NCI-H526 treated with DMSO at 0.1 percent for 48 hours (cell line): ENCODE results near the gene PCDHB13.
"Not testable (repeated sequence)": the region's sequence is repeated elsewhere in the genome, so short reads cannot be mapped to it uniquely, and the experiment has no call there.

Source experiments
- DNase-seq: peaks from one replicate; lab custom pipeline; 2025; lab: John Stamatoyannopoulos, UW

The PCDHB13 gene

DNA sequence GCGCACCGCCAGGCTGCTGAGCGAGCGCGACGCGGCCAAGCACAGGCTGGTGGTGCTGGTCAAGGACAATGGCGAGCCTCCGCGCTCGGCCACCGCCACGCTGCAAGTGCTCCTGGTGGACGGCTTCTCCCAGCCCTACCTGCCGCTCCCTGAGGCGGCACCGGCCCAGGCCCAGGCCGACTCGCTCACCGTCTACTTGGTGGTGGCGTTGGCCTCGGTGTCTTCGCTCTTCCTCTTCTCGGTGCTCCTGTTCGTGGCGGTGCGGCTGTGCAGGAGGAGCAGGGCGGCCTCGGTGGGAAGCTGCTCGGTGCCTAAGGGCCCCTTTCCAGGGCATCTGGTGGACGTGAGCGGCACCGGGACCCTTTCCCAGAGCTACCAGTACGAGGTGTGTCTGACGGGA is 12.1 kb upstream of the PCDHB13 start:
- DNase-seq, result not testable (repeated sequence)

DNA sequence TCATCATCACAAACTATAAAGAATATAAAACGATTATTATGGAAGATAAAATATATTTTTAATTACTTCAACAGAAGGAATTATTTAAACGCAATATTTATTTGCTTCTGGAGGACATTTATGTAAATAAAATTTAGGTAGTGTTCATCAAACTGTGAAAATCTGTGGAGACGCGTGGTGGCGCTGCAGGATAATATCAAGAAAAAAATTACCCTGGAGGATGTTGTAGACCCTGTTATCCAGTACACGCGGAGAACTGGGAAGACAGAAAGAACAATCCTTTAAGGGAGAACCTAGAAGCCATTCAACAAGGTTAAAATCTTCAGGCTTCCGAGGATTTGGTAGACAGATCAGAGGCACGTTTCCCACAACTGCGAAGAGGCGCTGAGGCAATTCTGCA is 5.2 kb upstream of the PCDHB13 start, which contains the start of gene PCDHB12:
Gene PCDHB12 (plus strand): TSS at position 242 of the 400 bp plus-strand sequence. CDS start 189 bp downstream, outside the sequence.
- DNase-seq, result peak; percentile 5

DNA sequence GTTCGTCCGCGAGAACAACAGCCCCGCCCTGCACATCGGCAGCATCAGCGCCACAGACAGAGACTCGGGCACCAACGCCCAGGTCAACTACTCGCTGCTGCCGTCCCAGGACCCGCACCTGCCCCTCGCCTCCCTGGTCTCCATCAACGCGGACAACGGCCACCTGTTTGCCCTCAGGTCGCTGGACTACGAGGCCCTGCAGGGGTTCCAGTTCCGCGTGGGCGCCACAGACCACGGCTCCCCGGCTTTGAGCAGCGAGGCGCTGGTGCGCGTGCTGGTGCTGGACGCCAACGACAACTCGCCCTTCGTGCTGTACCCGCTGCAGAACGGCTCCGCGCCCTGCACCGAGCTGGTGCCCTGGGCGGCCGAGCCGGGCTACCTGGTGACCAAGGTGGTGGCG is 3.4 kb upstream of the PCDHB13 start:
- DNase-seq, result not testable (repeated sequence)

- DNase-seq, result not testable (repeated sequence)
These were observed 2.9 kb upstream of the PCDHB13 start for GRCh38 chr5:141210849-141211248.

DNA sequence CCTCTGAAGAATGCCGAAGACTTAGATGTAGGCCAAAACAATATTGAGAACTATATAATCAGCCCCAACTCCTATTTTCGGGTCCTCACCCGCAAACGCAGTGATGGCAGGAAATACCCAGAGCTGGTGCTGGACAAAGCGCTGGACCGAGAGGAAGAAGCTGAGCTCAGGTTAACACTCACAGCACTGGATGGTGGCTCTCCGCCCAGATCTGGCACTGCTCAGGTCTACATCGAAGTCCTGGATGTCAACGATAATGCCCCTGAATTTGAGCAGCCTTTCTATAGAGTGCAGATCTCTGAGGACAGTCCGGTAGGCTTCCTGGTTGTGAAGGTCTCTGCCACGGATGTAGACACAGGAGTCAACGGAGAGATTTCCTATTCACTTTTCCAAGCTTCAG is 864 bp downstream of the PCDHB13 start:
- DNase-seq, result not testable (repeated sequence)

DNA sequence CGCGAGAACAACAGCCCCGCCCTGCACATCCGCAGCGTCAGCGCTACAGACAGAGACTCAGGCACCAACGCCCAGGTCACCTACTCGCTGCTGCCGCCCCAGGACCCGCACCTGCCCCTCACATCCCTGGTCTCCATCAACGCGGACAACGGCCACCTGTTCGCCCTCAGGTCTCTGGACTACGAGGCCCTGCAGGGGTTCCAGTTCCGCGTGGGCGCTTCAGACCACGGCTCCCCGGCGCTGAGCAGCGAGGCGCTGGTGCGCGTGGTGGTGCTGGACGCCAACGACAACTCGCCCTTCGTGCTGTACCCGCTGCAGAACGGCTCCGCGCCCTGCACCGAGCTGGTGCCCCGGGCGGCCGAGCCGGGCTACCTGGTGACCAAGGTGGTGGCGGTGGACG is 1.8 kb downstream of the PCDHB13 start:
- DNase-seq, result not testable (repeated sequence)

- not testable (repeated sequence) for DNase-seq
These were observed 2.3 kb downstream of the PCDHB13 start for GRCh38 chr5:141216035-141216434.

DNA sequence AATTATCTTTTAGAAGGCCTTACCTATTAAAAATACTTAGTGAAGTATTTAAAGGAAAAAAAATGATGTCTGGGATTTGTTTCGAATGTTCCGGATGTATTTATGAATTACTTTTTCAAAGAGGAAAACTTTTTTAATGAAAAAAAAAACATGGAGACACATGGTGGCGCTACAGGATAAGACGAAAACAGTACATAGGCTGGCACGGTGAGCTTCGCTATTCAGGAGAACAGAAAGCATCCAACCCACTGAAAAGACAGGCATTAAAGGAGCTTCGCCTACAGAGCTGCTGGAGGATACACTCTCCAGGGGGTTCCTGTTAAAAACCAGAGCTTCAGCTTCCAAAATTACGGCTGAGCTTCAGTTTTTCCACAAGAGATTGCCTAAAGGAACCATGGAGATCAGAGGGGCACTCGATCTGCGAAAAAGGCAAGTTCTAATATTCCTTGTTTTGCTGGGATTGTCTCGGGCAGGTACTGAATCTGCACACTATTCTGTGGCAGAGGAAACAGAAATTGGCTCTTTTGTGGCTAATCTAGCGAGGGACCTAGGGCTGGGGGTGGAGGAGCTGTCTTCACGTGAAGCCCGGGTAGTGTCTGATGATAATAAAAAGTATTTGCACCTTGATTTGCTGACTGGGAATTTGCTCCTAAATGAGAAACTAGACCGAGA is 9.5 kb downstream of the PCDHB13 start, which contains the start of gene PCDHB14:
Gene PCDHB14 (plus strand): TSS at position 232 of the 672 bp plus-strand sequence. CDS start 163 bp downstream, at position 395.
- DNase-seq, result peak; percentile 31

DNA sequence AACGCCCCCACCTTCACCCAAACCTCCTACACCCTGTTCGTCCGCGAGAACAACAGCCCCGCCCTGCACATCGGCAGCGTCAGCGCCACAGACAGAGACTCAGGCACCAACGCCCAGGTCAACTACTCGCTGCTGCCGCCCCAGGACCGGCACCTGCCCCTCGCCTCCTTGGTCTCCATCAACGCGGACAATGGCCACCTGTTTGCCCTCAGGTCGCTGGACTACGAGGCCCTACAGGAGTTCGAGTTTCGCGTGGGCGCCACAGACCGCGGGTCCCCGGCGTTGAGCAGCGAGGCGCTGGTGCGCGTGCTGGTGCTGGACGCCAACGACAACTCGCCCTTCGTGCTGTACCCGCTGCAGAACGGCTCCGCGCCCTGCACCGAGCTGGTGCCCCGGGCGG is 11.1 kb downstream of the PCDHB13 start:
- not testable (repeated sequence) for DNase-seq

DNA sequence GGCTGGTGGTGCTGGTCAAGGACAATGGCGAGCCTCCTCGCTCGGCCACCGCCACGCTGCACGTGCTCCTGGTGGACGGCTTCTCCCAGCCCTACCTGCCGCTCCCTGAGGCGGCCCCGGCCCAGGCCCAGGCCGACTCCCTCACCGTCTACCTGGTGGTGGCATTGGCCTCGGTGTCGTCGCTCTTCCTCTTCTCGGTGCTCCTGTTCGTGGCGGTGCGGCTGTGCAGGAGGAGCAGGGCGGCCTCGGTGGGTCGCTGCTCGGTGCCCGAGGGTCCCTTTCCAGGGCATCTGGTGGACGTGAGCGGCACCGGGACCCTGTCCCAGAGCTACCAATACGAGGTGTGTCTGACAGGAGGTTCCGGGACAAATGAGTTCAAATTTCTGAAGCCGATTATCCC is 11.7 kb downstream of the PCDHB13 start:
- DNase-seq, result not testable (repeated sequence)

DNA sequence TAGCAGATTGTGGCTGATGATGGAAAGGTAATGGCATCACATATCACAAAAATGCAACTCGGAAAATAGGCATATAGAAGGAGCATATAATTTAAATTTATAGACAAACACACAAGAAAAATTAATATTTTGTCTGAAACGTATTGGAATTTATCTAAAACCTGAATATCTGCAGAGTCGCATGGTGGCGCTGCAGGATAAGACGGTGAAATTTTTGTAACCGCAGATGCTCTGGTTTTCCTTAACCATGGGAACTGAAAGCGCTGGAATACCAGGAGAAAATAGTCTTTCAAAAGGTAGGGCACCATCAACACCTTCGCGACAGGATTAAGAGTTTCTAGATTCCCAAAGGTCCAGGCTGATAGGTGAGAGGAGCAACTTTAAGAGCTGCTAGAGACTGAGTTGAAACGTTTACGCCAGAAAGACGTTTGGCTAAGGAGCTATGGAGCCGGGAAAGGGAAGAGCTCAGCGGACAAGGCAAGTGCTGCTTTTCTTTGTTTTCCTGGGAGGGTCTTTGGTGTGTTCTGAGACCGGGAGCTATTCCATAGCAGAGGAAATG is 20.5 kb downstream of the PCDHB13 start:
- no peak for DNase-seq

DNA sequence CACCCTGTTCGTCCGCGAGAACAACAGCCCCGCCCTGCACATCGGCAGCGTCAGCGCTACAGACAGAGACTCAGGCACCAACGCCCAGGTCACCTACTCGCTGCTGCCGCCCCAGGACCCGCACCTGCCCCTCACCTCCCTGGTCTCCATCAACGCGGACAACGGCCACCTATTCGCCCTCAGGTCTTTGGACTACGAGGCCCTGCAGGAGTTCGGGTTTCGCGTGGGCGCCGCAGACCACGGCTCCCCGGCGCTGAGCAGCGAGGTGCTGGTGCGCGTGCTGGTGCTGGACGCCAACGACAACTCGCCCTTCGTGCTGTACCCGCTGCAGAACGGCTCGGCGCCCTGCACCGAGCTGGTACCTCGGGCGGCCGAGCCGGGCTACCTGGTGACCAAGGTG is 22.2 kb downstream of the PCDHB13 start:
- not testable (repeated sequence) for DNase-seq

DNA sequence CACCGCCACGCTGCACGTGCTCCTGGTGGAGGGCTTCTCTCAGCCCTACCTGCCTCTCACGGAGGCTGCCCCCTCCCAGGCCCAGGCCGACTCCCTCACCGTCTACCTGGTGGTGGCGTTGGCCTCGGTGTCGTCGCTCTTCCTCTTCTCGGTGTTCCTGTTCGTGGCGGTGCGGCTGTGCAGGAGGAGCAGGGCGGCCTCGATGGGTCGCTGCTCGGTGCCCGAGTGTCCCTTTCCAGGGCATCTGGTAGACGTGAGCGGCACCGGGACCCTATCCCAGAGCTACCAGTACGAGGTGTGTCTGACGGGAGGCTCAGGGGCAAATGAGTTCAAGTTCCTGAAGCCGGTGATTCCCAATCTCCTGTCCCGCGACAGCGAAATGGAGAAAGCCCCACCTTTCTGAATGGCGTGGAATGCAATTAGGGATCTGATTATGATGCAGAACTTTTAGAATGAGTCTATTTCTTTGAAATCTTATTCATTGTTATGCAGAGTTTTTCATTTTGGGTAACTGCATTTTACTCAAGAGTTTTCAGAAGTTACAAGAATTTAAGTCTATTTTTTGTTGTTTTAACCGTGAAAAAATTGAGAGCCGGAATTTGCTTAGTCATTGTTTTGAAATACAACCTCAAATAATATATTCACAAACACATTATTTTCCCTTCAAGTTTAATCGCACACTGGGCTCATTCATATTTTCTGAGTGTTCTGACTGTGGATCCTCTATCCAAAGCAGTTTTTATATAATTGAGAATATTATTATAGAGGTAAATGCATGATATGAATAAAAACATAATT is 23.0 kb downstream of the PCDHB13 start:
- no peak for DNase-seq

GRCh38 chr5:141241496-141241895 is 27.8 kb downstream of the PCDHB13 start:
- DNase-seq, result no peak

DNA sequence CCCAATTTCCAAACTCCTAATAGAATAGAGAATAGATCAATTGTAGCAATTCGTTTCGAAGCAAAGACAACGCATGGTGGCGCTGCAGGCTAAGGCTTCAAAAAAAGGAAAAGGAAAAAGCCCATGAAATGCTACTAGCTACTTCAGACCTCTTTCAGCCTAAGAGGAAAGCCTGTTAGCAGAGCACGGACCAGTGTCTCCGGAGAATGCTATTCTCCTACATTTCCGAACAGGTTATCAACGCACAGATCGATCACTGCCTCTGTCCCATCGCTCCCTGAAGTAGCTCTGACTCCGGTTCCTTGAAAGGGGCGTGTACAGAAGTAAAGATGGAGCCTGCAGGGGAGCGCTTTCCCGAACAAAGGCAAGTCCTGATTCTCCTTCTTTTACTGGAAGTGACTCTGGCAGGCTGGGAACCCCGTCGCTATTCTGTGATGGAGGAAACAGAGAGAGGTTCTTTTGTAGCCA is 31.6 kb downstream of the PCDHB13 start, which contains the start of gene PCDHB15:
Gene PCDHB15 (plus strand): TSS at position 146 of the 468 bp plus-strand sequence. CDS start 184 bp downstream, at position 330.
- DNase-seq, result peak; percentile 19

DNA sequence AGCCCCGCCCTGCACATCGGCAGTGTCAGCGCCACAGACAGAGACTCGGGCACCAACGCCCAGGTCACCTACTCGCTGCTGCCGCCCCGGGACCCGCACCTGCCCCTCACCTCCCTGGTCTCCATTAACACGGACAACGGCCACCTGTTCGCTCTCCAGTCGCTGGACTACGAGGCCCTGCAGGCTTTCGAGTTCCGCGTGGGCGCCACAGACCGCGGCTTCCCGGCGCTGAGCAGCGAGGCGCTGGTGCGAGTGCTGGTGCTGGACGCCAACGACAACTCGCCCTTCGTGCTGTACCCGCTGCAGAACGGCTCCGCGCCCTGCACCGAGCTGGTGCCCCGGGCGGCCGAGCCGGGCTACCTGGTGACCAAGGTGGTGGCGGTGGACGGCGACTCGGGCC is 33.3 kb downstream of the PCDHB13 start:
- not testable (repeated sequence) for DNase-seq

DNA sequence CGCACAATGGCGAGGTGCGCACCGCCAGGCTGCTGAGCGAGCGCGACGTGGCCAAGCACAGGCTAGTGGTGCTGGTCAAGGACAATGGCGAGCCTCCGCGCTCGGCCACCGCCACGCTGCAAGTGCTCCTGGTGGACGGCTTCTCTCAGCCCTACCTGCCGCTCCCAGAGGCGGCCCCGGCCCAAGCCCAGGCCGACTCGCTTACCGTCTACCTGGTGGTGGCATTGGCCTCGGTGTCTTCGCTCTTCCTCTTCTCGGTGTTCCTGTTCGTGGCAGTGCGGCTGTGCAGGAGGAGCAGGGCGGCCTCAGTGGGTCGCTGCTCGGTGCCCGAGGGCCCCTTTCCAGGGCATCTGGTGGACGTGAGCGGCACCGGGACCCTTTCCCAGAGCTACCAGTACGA is 33.7 kb downstream of the PCDHB13 start:
- not testable (repeated sequence) for DNase-seq

DNA sequence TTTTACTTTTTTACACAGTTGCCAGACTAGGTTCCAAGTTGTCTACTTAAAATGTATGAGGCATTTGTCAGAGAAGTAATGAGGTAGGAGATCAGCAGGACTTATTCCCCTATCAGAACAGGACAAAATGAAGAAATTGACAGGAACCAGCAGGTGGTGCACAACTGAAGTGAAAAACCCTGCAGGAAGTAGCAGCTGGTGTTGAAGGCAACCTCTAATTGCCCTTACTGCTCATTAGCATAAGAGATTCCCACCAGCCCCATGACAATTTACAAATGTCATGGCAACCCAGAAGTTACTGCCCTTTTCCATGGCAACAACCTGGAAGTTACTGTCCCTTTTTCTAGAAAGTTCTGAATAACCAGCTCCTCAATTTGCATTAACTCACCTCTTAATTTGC is 36.9 kb downstream of the PCDHB13 start:
- DNase-seq, result no peak

DNA sequence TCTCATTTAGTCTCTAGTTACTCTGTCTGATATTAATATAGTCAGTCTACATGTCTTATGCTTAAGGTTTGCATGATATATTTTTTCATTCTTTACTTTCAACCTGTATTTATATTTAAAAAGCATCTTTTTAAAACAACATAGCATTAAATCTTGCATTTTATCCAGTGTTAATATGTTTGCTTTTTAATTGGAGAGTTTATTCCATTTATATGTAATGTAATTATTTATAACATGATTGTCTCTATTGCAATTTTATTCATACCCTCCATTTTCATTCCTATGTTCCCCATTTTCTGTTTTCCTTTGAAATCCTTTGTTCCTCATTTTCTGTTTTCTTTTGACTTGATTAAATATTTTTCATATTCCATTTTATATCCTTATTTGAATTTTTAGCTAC is 44.7 kb downstream of the PCDHB13 start:
- DNase-seq, result no peak

GRCh38 chr5:141258948-141259347 is 45.2 kb downstream of the PCDHB13 start:
- no peak for DNase-seq

DNA sequence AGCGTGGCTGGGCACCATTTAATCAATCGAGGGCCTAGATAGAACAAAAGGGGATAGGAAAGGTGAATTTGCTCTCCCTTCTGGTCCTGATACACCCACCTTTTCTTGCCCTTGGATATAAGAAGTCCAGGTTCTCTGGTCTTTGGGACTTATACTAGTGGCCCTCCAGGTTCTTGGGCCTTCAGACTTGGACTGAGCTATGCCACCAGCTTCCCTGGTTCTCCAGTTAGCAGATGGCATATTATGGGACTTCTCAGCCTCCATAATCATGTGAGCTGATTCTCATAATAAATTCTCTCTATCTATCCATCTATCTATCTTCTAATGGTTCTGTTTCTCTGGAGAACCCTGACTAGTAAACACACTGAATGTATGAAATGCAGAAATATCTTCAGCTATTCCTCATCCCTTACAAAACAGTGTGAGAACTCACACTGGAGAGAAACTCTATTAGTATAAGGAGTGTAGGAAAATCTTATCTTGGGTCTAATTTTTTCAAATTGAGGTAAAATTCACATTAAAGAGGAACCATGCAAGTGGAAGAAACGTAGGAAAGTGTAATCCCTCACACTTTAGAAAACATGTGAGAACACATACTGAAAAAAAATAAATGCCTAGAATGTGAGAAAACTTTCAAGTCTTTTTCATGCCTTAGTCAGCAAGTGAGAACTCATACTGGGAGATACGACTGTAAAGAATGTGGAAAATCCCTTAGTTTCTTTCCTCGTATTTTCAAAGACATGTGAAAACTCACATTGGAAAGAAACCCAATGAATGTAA is 46.9 kb downstream of the PCDHB13 start:
- DNase-seq, result no peak

- no peak for DNase-seq
These were observed 47.5 kb downstream of the PCDHB13 start for GRCh38 chr5:141261238-141261546.
